Stimulated activated CD8-positive, alpha-beta memory T cell treated with anti-CD3 and anti-CD28 coated beads, Interleukin-4, amount 100 ng/mL, for 1 hour (primary cell): Measurements from ENCODE around the gene MAPK4.
"Not testable (repeated sequence)": the region's sequence is repeated elsewhere in the genome, so short reads cannot be mapped to it uniquely, and the experiment has no call there.

ENCODE experiments used
- DNase-seq, 2 donors: peaks; one replicate each; pipeline ENCODE4 v3.0.0-alpha.2; 2020; ENCODE audit warnings: low read depth in 2 of 2, low spot score in 1 of 2

Gene MAPK4

GRCh38 chr18:50679656-50680055, 119.8 kb downstream of the MAPK4 start:
- no peak for DNase-seq

- DNase-seq: no peak
These were observed 121.1 kb downstream of the MAPK4 start for GRCh38 chr18:50680966-50681365.

GRCh38 chr18:50682852-50683251, 123.0 kb downstream of the MAPK4 start:
- no peak for DNase-seq

- DNase-seq: no peak
These were observed 126.5 kb downstream of the MAPK4 start for GRCh38 chr18:50686409-50686808.

GRCh38 chr18:50687491-50687890, 127.6 kb downstream of the MAPK4 start:
- no peak for DNase-seq

- DNase-seq: no peak
These were observed 129.7 kb downstream of the MAPK4 start for GRCh38 chr18:50689578-50689977.

GRCh38 chr18:50694147-50694546, 134.3 kb downstream of the MAPK4 start:
- DNase-seq: no peak

GRCh38 chr18:50695431-50696176, 135.7 kb downstream of the MAPK4 start:
- no peak for DNase-seq

GRCh38 chr18:50696436-50696835, 136.5 kb downstream of the MAPK4 start:
- no peak for DNase-seq

GRCh38 chr18:50696929-50697328, 137.0 kb downstream of the MAPK4 start:
- no peak for DNase-seq

GRCh38 chr18:50697509-50697908, 137.6 kb downstream of the MAPK4 start:
- DNase-seq: no peak

GRCh38 chr18:50700245-50701165, 140.6 kb downstream of the MAPK4 start:
- DNase-seq: no peak

- no peak for DNase-seq
These were observed 144.6 kb downstream of the MAPK4 start for GRCh38 chr18:50704357-50704940.

GRCh38 chr18:50706199-50706598, 146.3 kb downstream of the MAPK4 start:
- DNase-seq: no peak

- DNase-seq: no peak
These were observed 146.8 kb downstream of the MAPK4 start for GRCh38 chr18:50706651-50707050.

- not testable (repeated sequence) for DNase-seq
These were observed 147.4 kb downstream of the MAPK4 start for GRCh38 chr18:50707297-50707696.

GRCh38 chr18:50707855-50708469, 148.1 kb downstream of the MAPK4 start:
- no peak for DNase-seq

- DNase-seq: no peak
These were observed 149.3 kb downstream of the MAPK4 start for GRCh38 chr18:50709193-50709592.

- DNase-seq: no peak
These were observed 151.5 kb downstream of the MAPK4 start for GRCh38 chr18:50711386-50711785.

- DNase-seq: no peak
These were observed 156.0 kb downstream of the MAPK4 start for GRCh38 chr18:50715919-50716318.

GRCh38 chr18:50716902-50717301, 157.0 kb downstream of the MAPK4 start:
- DNase-seq: no peak
